ENCODE measurements around the gene RPS15. TPM values are rescaled to one million over a fixed set of nuclear protein-coding genes. Genes with fewer than 3 reads are reported as not detected.
A peak's percentile ranks its signal among the peaks of the same experiment; 100 is the strongest.

The RPS15 gene
- total RNA-seq: 1,000 to 10,000 TPM; 1,384 TPM

DNA sequence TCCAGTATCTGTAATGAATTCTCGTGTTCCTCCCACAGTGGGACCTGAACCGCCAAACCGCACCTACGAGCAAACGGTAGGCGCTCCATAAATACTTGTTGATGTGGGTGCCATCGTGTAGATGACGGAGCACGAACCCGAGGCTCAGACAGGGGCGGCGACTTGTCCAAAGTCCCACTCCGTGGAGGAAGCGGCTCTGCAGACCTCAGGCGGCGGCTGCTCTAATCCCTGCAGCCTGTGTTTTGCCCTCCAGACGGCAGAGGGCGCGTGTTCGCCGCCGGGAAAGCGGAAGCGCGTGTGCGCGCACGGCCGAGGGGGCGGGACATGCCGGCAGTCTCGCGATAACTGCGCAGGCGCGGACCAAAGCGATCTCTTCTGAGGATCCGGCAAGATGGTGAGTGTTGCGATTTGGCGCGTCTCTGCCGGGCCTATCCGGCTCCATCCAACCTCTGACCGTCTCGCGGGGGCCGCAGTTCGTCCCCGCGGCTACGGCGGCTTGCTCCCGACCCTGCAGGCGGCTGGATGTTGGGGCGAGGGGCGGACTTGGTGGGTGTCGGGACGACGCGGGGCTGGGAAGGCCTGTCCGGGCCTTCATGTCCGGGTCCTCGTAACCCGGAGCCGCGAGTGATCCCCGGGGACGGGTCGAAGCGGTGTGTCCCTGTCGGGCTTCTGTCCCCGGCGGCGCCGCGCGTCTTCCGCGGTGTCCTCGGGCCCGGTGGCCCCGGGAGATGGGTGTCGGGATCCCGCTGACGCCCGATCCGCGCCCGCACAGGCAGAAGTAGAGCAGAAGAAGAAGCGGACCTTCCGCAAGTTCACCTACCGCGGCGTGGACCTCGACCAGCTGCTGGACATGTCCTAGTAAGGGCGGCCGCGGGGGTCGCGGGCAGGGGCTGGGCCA lies at the start of gene RPS15:
Gene RPS15 (plus strand): TSS at position 362 of the 898 bp plus-strand sequence. CDS start 30 bp downstream, at position 392.
- Mint-ChIP-seq H3K36me3 (ENCODE audit: low read depth) (peaks cover 50% of the 10 kb centered on the region), H3K4me1 (ENCODE audit: low read depth) (peaks cover 34% of the 10 kb centered on the region), H3K27ac (peak within 1 kb of the TSS; percentile 99), H3K4me3 (peak within 1 kb of the TSS; percentile 99), H3K9me3 (ENCODE audit: insufficient read depth) (no peaks in the 10 kb centered on the region), H3K27me3 (ENCODE audit: low read depth) (no peaks in the 10 kb centered on the region)
- ATAC-seq (peak; percentile 86), DNase-seq (peak; percentile 97)
- ChIA-PET POLR2A (interaction anchor here (1.4 kb wide), 1 partner anchor 19 kb away, joined by 6 read pairs; no protein-coding TSS in a partner anchor), CTCF (interaction anchor here (0.8 kb wide), 1 partner anchor 9 kb away, joined by 6 read pairs; no protein-coding TSS in a partner anchor)

GRCh38 chr19:1388637-1389026 lies 49.6 kb upstream of the RPS15 start:
- Mint-ChIP-seq H3K4me3 (no peak overlapping the region), H3K9me3 (ENCODE audit: insufficient read depth) (no peaks in the 10 kb centered on the region), H3K4me1 (ENCODE audit: low read depth) (peaks cover 13% of the 10 kb centered on the region), H3K27me3 (ENCODE audit: low read depth) (no peaks in the 10 kb centered on the region), H3K36me3 (ENCODE audit: low read depth) (peaks cover 34% of the 10 kb centered on the region), H3K27ac (no peak overlapping the region)
- ATAC-seq (no peak), DNase-seq (no peak)
- CTCF ChIA-PET: no interaction called here
- POLR2A ChIA-PET: no interaction called here

DNA sequence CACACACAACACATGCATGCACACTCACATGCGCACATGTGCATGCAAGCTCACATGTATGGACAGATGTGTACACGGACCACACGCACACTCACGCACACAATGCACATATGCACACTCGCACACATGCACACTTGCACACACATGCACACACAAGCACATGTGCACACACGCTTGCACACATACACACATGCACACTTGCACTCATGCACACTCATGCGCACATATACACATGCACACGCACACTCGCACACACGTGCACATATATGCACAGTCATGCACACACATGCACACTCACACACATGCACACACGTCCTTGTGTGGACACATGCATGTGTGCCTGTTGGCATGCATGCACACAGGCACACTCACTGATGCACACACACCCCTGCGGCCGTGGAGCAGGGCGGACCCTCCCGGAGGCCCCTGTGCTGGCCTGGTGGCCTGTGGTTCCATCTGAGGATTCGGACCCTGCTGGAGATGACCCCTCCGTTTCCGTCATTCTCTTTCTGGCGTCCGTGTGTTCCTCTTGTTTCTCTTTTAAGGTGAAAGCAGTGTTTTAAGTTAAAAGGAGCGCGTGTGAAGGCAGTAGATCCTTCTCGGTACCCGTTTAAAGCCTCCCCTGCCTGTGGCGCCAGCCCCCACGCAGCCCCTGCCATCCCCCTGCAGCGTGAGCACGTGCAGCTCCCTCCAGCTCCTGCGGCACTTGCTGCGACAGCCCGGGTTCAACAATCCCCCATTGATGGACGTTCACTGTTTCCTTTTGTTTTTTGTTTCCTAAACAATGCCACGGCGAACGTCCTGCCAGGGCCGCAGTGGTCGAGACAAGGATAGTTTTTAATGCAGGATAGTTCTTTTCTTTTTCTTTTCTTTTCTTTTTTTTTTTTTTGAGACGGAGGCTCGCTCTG lies 48.9 kb upstream of the RPS15 start:
- Mint-ChIP-seq H3K27me3 (ENCODE audit: low read depth) (no peaks in the 10 kb centered on the region), H3K4me3 (no peak overlapping the region), H3K9me3 (ENCODE audit: insufficient read depth) (no peaks in the 10 kb centered on the region), H3K27ac (no peak overlapping the region), H3K36me3 (ENCODE audit: low read depth) (peaks cover 33% of the 10 kb centered on the region), H3K4me1 (ENCODE audit: low read depth) (peaks cover 13% of the 10 kb centered on the region)
- DNase-seq (no peak), ATAC-seq (no peak)
- CTCF ChIA-PET: no interaction called here
- POLR2A ChIA-PET: no interaction called here

DNA sequence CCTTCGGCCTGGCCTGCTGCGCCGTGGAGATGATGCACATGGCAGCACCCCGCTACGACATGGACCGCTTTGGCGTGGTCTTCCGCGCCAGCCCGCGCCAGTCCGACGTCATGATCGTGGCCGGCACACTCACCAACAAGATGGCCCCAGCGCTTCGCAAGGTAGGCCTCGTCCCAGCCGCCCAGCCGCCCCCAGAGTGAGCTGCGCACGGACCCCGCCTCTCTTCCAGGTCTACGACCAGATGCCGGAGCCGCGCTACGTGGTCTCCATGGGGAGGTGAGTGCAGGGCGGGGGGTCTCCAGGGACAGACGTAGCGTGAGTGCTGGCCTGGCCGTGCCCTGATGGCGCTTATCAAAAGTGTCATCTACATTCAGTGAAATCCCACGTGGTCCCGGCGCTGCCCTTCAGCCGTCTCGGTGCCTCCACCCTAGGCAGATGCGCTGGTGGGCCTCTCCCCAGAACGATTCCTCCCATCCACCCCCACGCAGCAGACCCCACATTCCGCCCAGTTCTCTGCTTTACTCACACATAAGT lies 47.2 kb upstream of the RPS15 start:
- H3K4me3 Mint-ChIP-seq: no peak overlapping the region
- no peak for ATAC-seq
- no peaks in the 10 kb centered on the region for H3K27me3 Mint-ChIP-seq (ENCODE audit: low read depth)
- H3K36me3 Mint-ChIP-seq (ENCODE audit: low read depth): peaks cover 33% of the 10 kb centered on the region
- DNase-seq: no peak
- ChIA-PET POLR2A (no interaction called here), CTCF (no interaction called here)
- H3K9me3 Mint-ChIP-seq (ENCODE audit: insufficient read depth): no peaks in the 10 kb centered on the region
- no peak overlapping the region for H3K27ac Mint-ChIP-seq
- peaks cover 6% of the 10 kb centered on the region for H3K4me1 Mint-ChIP-seq (ENCODE audit: low read depth)

DNA sequence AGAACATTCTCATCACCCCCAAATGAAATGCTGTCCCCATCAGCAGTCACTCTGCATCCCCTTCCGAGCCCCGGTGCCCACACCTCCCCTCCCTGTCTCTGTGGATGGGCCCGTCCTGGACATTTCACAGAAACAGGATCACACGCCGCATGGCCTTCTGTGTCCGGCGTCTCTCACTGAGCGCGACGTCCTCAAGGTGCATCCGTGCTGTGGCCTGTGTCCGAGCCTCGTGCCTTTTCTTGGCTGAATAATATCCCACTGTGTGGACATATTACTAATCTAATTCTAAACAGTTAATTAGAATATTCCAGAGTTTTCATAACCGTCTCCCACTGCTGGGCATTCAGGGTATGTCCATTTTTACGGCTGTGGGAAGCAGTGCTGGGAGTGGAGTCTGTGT lies 45.8 kb upstream of the RPS15 start:
- POLR2A ChIA-PET: no interaction called here
- Mint-ChIP-seq H3K36me3 (ENCODE audit: low read depth) (peaks cover 27% of the 10 kb centered on the region), H3K27me3 (ENCODE audit: low read depth) (no peaks in the 10 kb centered on the region), H3K4me3 (no peak overlapping the region), H3K27ac (no peak overlapping the region), H3K4me1 (ENCODE audit: low read depth) (peaks cover 5% of the 10 kb centered on the region), H3K9me3 (ENCODE audit: insufficient read depth) (no peaks in the 10 kb centered on the region)
- no peak for DNase-seq
- no peak for ATAC-seq
- CTCF ChIA-PET: no interaction called here

DNA sequence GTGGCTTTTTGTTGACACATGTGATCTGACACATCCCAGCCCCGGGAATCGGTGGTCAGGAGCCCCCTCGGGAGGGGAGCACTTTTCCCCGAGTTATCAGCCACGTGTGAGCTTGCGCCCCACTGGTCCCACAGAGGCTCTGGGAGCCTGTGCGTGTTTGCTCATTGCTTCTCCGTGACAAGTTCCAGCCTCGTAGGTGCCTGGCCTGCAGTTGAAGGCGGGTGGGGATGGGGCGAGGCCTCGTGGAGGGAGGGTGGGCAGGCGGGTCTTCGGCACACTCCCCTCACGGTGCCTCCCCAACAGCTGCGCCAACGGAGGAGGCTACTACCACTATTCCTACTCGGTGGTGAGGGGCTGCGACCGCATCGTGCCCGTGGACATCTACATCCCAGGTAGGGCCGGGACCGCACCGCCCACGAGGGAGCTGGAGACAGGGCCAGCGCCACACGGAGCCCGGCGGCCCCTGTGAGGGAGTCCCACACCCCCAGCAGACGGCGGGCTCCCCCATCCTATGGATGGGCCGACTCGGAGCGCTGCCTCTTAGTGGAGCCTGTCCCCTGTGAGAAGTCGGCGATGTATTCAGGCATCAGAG lies 45.2 kb upstream of the RPS15 start:
- Mint-ChIP-seq H3K9me3 (ENCODE audit: insufficient read depth) (no peaks in the 10 kb centered on the region), H3K36me3 (ENCODE audit: low read depth) (peaks cover 26% of the 10 kb centered on the region), H3K4me1 (ENCODE audit: low read depth) (peaks cover 5% of the 10 kb centered on the region), H3K27ac (no peak overlapping the region), H3K27me3 (ENCODE audit: low read depth) (no peaks in the 10 kb centered on the region), H3K4me3 (no peak overlapping the region)
- no peak for ATAC-seq
- ChIA-PET CTCF (no interaction called here), POLR2A (no interaction called here)
- no peak for DNase-seq

DNA sequence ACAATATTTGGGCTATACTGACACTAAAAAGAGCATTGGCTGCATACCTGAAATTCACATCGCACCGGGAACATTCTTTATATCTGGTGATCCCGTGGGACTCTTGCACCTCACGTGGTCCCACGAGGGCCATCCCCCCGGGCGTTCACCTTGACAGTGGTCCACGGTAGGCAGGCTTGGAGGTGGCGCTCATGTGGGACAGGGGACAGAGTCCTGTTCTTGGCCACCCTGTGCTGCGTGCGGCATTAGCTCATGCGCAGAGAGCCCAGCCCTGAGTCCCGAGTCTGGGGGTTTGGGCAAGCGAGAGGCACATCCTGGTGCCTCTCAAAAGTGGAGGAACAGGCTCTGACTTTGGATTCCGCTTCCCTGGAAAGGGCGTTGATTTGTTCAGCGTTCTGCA lies 44.4 kb upstream of the RPS15 start:
- CTCF ChIA-PET: no interaction called here

DNA sequence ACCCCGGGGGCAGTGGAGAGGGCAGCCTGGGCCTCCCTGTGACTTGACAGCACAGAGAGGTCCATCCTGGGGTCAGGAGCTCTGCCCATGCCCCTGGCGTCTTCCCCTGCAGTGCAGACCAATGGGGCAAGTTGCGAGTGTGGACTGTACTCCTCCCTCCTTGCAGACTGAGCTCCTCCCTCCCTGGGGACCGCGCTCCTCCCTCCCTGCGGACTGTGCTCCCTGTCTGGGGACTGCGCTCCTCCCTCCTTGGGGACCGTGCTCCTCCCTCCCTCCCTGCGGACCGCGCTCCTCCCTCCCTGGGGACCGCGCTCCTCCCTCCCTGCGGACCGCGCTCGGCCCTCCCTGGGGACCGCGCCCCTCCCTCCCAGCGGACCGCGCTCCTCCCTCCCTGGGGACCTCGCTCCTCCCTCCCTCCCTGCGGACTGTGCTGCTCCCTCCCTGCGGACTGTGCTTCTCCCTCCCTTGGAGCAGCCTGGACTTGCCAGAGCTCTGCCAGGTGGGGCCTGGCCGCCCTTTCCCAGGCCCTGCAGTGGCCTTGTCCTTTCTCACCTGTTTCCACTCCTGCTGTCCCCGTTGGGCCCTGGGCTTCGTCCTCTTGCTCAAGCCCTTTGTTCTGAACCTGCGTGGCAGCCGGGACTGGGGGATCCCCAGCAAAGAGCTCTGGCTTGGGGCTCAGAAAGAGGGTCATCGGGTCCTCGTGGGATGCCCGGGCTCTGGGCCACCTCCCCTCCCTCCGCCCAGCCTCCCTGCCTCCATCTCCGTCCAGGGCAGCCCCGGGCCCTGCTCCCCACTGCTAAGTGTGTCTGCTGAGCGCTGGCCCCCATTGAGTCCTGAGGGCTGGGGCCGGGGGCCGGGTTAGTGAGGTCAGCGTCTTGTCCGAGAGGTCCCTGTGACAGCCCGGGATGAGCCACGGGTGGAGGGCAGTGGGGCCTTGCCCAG lies 43.7 kb upstream of the RPS15 start:
- Mint-ChIP-seq H3K36me3 (ENCODE audit: low read depth) (peaks cover 16% of the 10 kb centered on the region), H3K4me3 (no peak overlapping the region), H3K27ac (no peak overlapping the region), H3K27me3 (ENCODE audit: low read depth) (no peaks in the 10 kb centered on the region), H3K9me3 (ENCODE audit: insufficient read depth) (no peaks in the 10 kb centered on the region), H3K4me1 (ENCODE audit: low read depth) (peaks cover 8% of the 10 kb centered on the region)
- DNase-seq: no peak
- ChIA-PET CTCF (no interaction called here), POLR2A (no interaction called here)
- ATAC-seq: no peak

More for the DNA sequence above, 44.4 kb upstream of the RPS15 start:
- POLR2A ChIA-PET: no interaction called here
- H3K4me3 Mint-ChIP-seq: no peak overlapping the region
- no peaks in the 10 kb centered on the region for H3K27me3 Mint-ChIP-seq (ENCODE audit: low read depth)
- DNase-seq: no peak
- H3K36me3 Mint-ChIP-seq (ENCODE audit: low read depth): peaks cover 21% of the 10 kb centered on the region
- H3K4me1 Mint-ChIP-seq (ENCODE audit: low read depth): peaks cover 7% of the 10 kb centered on the region
- ATAC-seq: no peak
- H3K9me3 Mint-ChIP-seq (ENCODE audit: insufficient read depth): no peaks in the 10 kb centered on the region
- no peak overlapping the region for H3K27ac Mint-ChIP-seq

- H3K36me3 Mint-ChIP-seq (ENCODE audit: low read depth): peaks cover 10% of the 10 kb centered on the region
- no peaks in the 10 kb centered on the region for H3K27me3 Mint-ChIP-seq (ENCODE audit: low read depth)
- H3K27ac Mint-ChIP-seq: no peak overlapping the region
- H3K4me1 Mint-ChIP-seq (ENCODE audit: low read depth): peaks cover 10% of the 10 kb centered on the region
- H3K9me3 Mint-ChIP-seq (ENCODE audit: insufficient read depth): no peaks in the 10 kb centered on the region
- CTCF ChIA-PET: no interaction called here
- ATAC-seq (no peak), DNase-seq (no peak)
- H3K4me3 Mint-ChIP-seq: no peak overlapping the region
- POLR2A ChIA-PET: no interaction called here
Measured at GRCh38 chr19:1395194-1396018, 42.8 kb upstream of the RPS15 start.

- H3K4me1 Mint-ChIP-seq (ENCODE audit: low read depth): peaks cover 11% of the 10 kb centered on the region
- H3K4me3 Mint-ChIP-seq: no peak overlapping the region
- CTCF ChIA-PET: interaction anchor here (1.7 kb wide), 1 partner anchor 152 kb away, joined by 4 read pairs; no protein-coding TSS in a partner anchor
- DNase-seq: no peak
- POLR2A ChIA-PET: interaction anchor here (0.8 kb wide), 1 partner anchor 12 kb away, joined by 3 read pairs; no protein-coding TSS in a partner anchor
- no peak overlapping the region for H3K27ac Mint-ChIP-seq
- H3K9me3 Mint-ChIP-seq (ENCODE audit: insufficient read depth): no peaks in the 10 kb centered on the region
- H3K36me3 Mint-ChIP-seq (ENCODE audit: low read depth): peaks cover 5% of the 10 kb centered on the region
- no peak for ATAC-seq
- no peaks in the 10 kb centered on the region for H3K27me3 Mint-ChIP-seq (ENCODE audit: low read depth)
Measured at GRCh38 chr19:1396019-1396767, 42.0 kb upstream of the RPS15 start.
